H9 (cell line): Measurements from ENCODE around the gene LIN28B. TPM values are rescaled to one million over a fixed set of nuclear protein-coding genes. Genes with fewer than 3 reads are reported as not detected.

Source experiments
- DNase-seq: peaks from one replicate; pipeline ENCODE4 v3.0.0-alpha.2; 2017
- H2AFZ ChIP-seq: one replicate; pipeline ENCODE4 v1.6.1; 2013; ENCODE audit warnings: mild to moderate bottlenecking, low read length, control low read depth, moderate library complexity
- H2AK5ac ChIP-seq: 2 replicates; pipeline ENCODE4 v1.6.1; 2013; ENCODE audit warnings: low read length, control low read depth, mixed read lengths; ENCODE audit not compliant: insufficient read length
- H2BK120ac ChIP-seq: one replicate; pipeline ENCODE4 v1.6.1; 2013; ENCODE audit warnings: low read depth, mild to moderate bottlenecking, low read length, control low read depth, inconsistent platforms; ENCODE audit not compliant: poor library complexity, severe bottlenecking
- H2BK12ac ChIP-seq: 2 replicates; pipeline ENCODE4 v1.6.1; 2013; ENCODE audit warnings: low read length, control low read depth, mixed read lengths, low read depth; ENCODE audit not compliant: insufficient read length
- H2BK15ac ChIP-seq: 2 replicates; pipeline ENCODE4 v1.6.1; 2013; ENCODE audit warnings: low read depth, low read length, control low read depth
- H2BK20ac ChIP-seq: one replicate; pipeline ENCODE4 v1.6.1; 2013; ENCODE audit warnings: low read depth, mild to moderate bottlenecking, low read length, control low read depth, inconsistent platforms; ENCODE audit not compliant: poor library complexity, severe bottlenecking
- H2BK5ac ChIP-seq: 2 replicates; pipeline ENCODE4 v1.6.1; 2013; ENCODE audit warnings: low read length, control low read depth, mixed read lengths; ENCODE audit not compliant: insufficient read length
- H3K14ac ChIP-seq: 2 replicates; pipeline ENCODE4 v1.6.1; 2013; ENCODE audit warnings: low read length, control low read depth; ENCODE audit not compliant: insufficient read depth
- H3K18ac ChIP-seq: 2 replicates; pipeline ENCODE4 v1.6.1; 2013; ENCODE audit warnings: low read depth, mild to moderate bottlenecking, mixed read lengths, low read length, control low read depth; ENCODE audit not compliant: insufficient read length
- H3K23ac ChIP-seq: 2 replicates; pipeline ENCODE4 v1.6.1; 2013; ENCODE audit warnings: low read length, control low read depth, mixed read lengths, low read depth; ENCODE audit not compliant: insufficient read length
- H3K23me2 ChIP-seq: 2 replicates; pipeline ENCODE4 v1.6.1; 2013; ENCODE audit warnings: low read depth, mild to moderate bottlenecking, mixed read lengths, low read length, control low read depth; ENCODE audit not compliant: insufficient read length, poor library complexity, severe bottlenecking
- H3K27ac ChIP-seq: 2 replicates; pipeline ENCODE4 v1.5.1; 2013; ENCODE audit warnings: low read length, control low read depth, mixed read lengths, low read depth; ENCODE audit not compliant: insufficient read length
- H3K27me3 ChIP-seq: 2 replicates; pipeline ENCODE4 v1.6.1; 2013; ENCODE audit warnings: low read length, control low read depth, inconsistent platforms; ENCODE audit not compliant: insufficient read depth
- H3K4ac ChIP-seq: 2 replicates; pipeline ENCODE4 v1.6.1; 2013; ENCODE audit warnings: low read depth, mild to moderate bottlenecking, control low read depth, inconsistent platforms, low read length, moderate library complexity
- H3K4me1 ChIP-seq: 2 replicates; pipeline ENCODE4 v1.6.1; 2013; ENCODE audit warnings: low read length, control low read depth, inconsistent platforms; ENCODE audit not compliant: insufficient read depth
- H3K4me2 ChIP-seq: 2 replicates; pipeline ENCODE4 v1.6.1; 2013; ENCODE audit warnings: low read length, control low read depth, mixed read lengths; ENCODE audit not compliant: insufficient read length, insufficient read depth
- H3K56ac ChIP-seq: 2 replicates; pipeline ENCODE4 v1.6.1; 2013; ENCODE audit warnings: low read depth, mild to moderate bottlenecking, mixed read lengths, low read length, control low read depth; ENCODE audit not compliant: insufficient read length
- H3K79me1 ChIP-seq: 2 replicates; pipeline ENCODE4 v1.6.1; 2013; ENCODE audit warnings: low read depth, mild to moderate bottlenecking, moderate library complexity, low read length, control low read depth, inconsistent platforms; ENCODE audit not compliant: insufficient read depth, poor library complexity, severe bottlenecking
- H3K79me2 ChIP-seq: 2 replicates; pipeline ENCODE4 v1.6.1; 2013; ENCODE audit warnings: low read length, control low read depth, inconsistent platforms; ENCODE audit not compliant: insufficient read depth
- H3K9ac ChIP-seq: 2 replicates; pipeline ENCODE4 v1.6.1; 2013; ENCODE audit warnings: low read length, control low read depth, mixed read lengths; ENCODE audit not compliant: insufficient read length; ENCODE audit errors: extremely low read depth
- H3K9me3 ChIP-seq: one replicate; pipeline ENCODE4 v1.6.1; 2013; ENCODE audit warnings: low read depth, low read length, inconsistent platforms; ENCODE audit not compliant: control insufficient read depth
- H3T11ph ChIP-seq: one replicate; pipeline ENCODE4 v1.6.1; 2013; ENCODE audit warnings: mild to moderate bottlenecking, low read length, control low read depth, inconsistent platforms
- H4K20me1 ChIP-seq: one replicate; pipeline ENCODE4 v1.6.1; 2013; ENCODE audit not compliant: control insufficient read depth, insufficient read length, insufficient read depth
- H4K5ac ChIP-seq: 2 replicates; pipeline ENCODE4 v1.6.1; 2013; ENCODE audit warnings: low read depth, mild to moderate bottlenecking, mixed read lengths, low read length, control low read depth; ENCODE audit not compliant: insufficient read length
- H4K8ac ChIP-seq: replicated peaks from 2 replicates; pipeline ENCODE4 v1.6.1; 2013; ENCODE audit warnings: low read length, control low read depth, mixed read lengths, low read depth; ENCODE audit not compliant: insufficient read length
- H4K91ac ChIP-seq: 2 replicates; pipeline ENCODE4 v1.6.1; 2013; ENCODE audit warnings: low read depth, mild to moderate bottlenecking, moderate library complexity, mixed read lengths, low read length, control low read depth; ENCODE audit not compliant: insufficient read length
- H3K27ac Mint-ChIP-seq, 3 experiments: 2 replicates in 2 of 3; 3 replicates in 1 of 3; pipeline ENCODE4 v1.8.0; 2020 to 2021; ENCODE audit warnings: mixed read lengths in 3 of 3, mild to moderate bottlenecking in 1 of 3, moderate library complexity in 1 of 3
- H3K27me3 Mint-ChIP-seq: 2 replicates; pipeline ENCODE4 v1.8.0; 2021; ENCODE audit warnings: low read depth, mild to moderate bottlenecking, moderate library complexity, mixed read lengths
- H3K36me3 Mint-ChIP-seq, 3 experiments: 2 replicates in 2 of 3; 3 replicates in 1 of 3; pipeline ENCODE4 v1.8.0; 2020 to 2021; ENCODE audit warnings: low read depth in 3 of 3, mixed read lengths in 3 of 3; ENCODE audit not compliant: insufficient read depth in 1 of 3
- H3K4me1 Mint-ChIP-seq, 2 experiments: 2 replicates each; pipeline ENCODE4 v1.8.0; 2020; ENCODE audit warnings: mixed read lengths in 2 of 2
- H3K4me3 Mint-ChIP-seq, 2 experiments: 2 replicates in 1 of 2; 3 replicates in 1 of 2; pipeline ENCODE4 v1.8.0; 2020 to 2021; ENCODE audit warnings: mild to moderate bottlenecking in 2 of 2, mixed read lengths in 2 of 2, moderate library complexity in 1 of 2
- H3K9me3 Mint-ChIP-seq, 2 experiments: 2 replicates in 1 of 2; 3 replicates in 1 of 2; pipeline ENCODE4 v1.8.0; 2020; ENCODE audit warnings: mild to moderate bottlenecking in 2 of 2, mixed read lengths in 2 of 2, moderate library complexity in 1 of 2
- WGBS: extraction: QIAGEN DNeasy Blood & Tissue Kit; methylation state at CpG from one replicate; pipeline ENCODE4 v1.1.7; 2013; ENCODE audit warnings: missing lambda C conversion rate, low lambda C conversion rate, mixed read lengths; ENCODE audit not compliant: insufficient read length; ENCODE audit errors: extremely low coverage; 5-methylcytosine and 5-hydroxymethylcytosine counted together
- total RNA-seq: library from RNA; stranded (reverse); gene quantifications from 2 replicates; pipeline ENCODE4 v1.2.1, GENCODE V29; 2021
- TF ChIP-seq, protein P1 (sequence below): fragments of 200-600 bp; sonication (generic); conservative IDR thresholded peaks from 3 replicates; pipeline ENCODE4 v1.8.0; 2021; ENCODE audit warnings: antibody characterized with exemption, mild to moderate bottlenecking

LIN28B gene
- total RNA-seq, 1 experiment from 2014 or later: 110 TPM

DNA sequence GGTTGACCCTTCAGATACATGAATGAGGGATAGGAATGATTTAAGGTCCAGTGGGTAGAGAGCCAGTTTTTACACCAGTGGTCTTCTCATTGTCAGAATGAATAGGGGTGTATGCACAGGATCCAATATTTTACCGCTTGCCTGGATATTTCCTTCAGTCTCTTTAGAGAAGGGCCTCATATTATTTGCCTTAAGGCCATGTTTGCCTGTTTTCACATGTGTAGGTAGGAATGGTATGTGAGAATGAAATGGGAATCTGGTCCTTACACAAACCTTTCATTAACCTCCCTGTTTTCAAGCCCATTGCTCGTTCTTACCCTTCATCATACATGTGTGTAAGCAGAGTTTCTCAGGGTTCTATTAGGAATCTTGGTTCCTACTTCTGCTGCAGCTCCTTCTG lies 62.4 kb downstream of the LIN28B start:
- Mint-ChIP-seq H3K27me3 (no peaks in the 10 kb centered on the region), H3K4me3 (no peak overlapping the region), H3K9me3 (no peaks in the 10 kb centered on the region), H3K4me1 (peaks cover 45 to 46% of the 10 kb centered on the region in 2 experiments), H3K36me3 (peaks cover 0 to 2% (median 0%) of the 10 kb centered on the region in 3 experiments; a peak in 2 of 7 replicates), H3K27ac (peak overlapping the region in 2 of 3 experiments; percentile 4 to 84; a peak in 3 of 7 replicates)
- H3K9ac ChIP-seq: no peak overlapping the region
- no peak overlapping the region for H2BK120ac ChIP-seq
- no peak overlapping the region for H3K18ac ChIP-seq
- H2BK20ac ChIP-seq: no peak overlapping the region
- H3K14ac ChIP-seq: no peak overlapping the region
- H2AFZ ChIP-seq: no peak overlapping the region
- DNase-seq: no peak
- no peak overlapping the region for H2BK5ac ChIP-seq
- H3T11ph ChIP-seq: no peak overlapping the region
- H2AK5ac ChIP-seq: no peak overlapping the region
- H4K20me1 ChIP-seq: no peaks in the 10 kb centered on the region
- H3K9me3 ChIP-seq: no peaks in the 10 kb centered on the region
- peaks cover 9% of the 10 kb centered on the region; the same call in 1 of the 2 replicates for H3K79me2 ChIP-seq
- H3K4ac ChIP-seq: no peak overlapping the region
- WGBS: no CpG with 5 or more reads among the region's 2 CpGs
- H3K23me2 ChIP-seq: no peaks in the 10 kb centered on the region
- no peak overlapping the region for H3K27ac ChIP-seq
- H3K23ac ChIP-seq: no peak overlapping the region
- no peaks in the 10 kb centered on the region for H3K79me1 ChIP-seq
- peaks cover 4% of the 10 kb centered on the region; the same call in 1 of the 2 replicates for H3K4me1 ChIP-seq
- H4K91ac ChIP-seq: no peak overlapping the region
- no peak overlapping the region for H4K5ac ChIP-seq
- TF ChIP-seq, protein P1, sequence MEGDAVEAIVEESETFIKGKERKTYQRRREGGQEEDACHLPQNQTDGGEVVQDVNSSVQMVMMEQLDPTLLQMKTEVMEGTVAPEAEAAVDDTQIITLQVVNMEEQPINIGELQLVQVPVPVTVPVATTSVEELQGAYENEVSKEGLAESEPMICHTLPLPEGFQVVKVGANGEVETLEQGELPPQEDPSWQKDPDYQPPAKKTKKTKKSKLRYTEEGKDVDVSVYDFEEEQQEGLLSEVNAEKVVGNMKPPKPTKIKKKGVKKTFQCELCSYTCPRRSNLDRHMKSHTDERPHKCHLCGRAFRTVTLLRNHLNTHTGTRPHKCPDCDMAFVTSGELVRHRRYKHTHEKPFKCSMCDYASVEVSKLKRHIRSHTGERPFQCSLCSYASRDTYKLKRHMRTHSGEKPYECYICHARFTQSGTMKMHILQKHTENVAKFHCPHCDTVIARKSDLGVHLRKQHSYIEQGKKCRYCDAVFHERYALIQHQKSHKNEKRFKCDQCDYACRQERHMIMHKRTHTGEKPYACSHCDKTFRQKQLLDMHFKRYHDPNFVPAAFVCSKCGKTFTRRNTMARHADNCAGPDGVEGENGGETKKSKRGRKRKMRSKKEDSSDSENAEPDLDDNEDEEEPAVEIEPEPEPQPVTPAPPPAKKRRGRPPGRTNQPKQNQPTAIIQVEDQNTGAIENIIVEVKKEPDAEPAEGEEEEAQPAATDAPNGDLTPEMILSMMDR: no peak
- no peak overlapping the region for H3K56ac ChIP-seq
- no peaks in the 10 kb centered on the region for H3K27me3 ChIP-seq
- no peak overlapping the region for H2BK15ac ChIP-seq
- no peak overlapping the region for H4K8ac ChIP-seq
- H2BK12ac ChIP-seq: no peak overlapping the region
- H3K4me2 ChIP-seq: no peak overlapping the region
